SK-N-SH (cell line): ENCODE data around the gene ADAM30. TPM values are rescaled to one million over a fixed set of nuclear protein-coding genes. Genes with fewer than 3 reads are reported as not detected.

Experiments
- CTCF ChIA-PET: fragments of 300-600, 350-600 bp; formaldehyde crosslinking; extraction: SDS; loops from one replicate; lab custom pipeline; 2021; lab: Yijun Ruan, JAX
- POLR2A ChIA-PET: fragments of 350-600 bp; sonication (Branson Sonifier 250); formaldehyde crosslinking; extraction: SDS; loops from one replicate; lab custom pipeline; 2020; ENCODE audit warnings: antibody characterized with exemption, inconsistent platforms; lab: Yijun Ruan, JAX
- DNase-seq: peaks from one replicate; pipeline ENCODE4 v3.0.0; 2012
- H2AFZ ChIP-seq: fragments of 200-600 bp; sonication (generic); 2 replicates; pipeline ENCODE4 v1.8.1; 2016; ENCODE audit warnings: antibody characterized with exemption, mild to moderate bottlenecking, low read depth
- H3F3A ChIP-seq: fragments of 200-600 bp; sonication (generic); replicated peaks from 2 replicates; pipeline ENCODE3; 2016; ENCODE audit warnings: antibody characterized with exemption, mild to moderate bottlenecking; ENCODE audit not compliant: insufficient read depth
- H3K27ac ChIP-seq, 2 experiments: fragments of 200-500 bp in 1 of 2; fragments of 200-600 bp in 1 of 2; sonication (Bioruptor generic) in 1 of 2; sonication (generic), shearing (Covaris generic) in 1 of 2; 2 replicates each; pipeline versions ENCODE4 v1.5.1 to v1.6.1; 2014 to 2016; ENCODE audit warnings: low read depth in 2 of 2, inconsistent platforms in 1 of 2, low read length in 1 of 2, mild to moderate bottlenecking in 1 of 2, mixed read lengths in 1 of 2
- H3K27me3 ChIP-seq: fragments of 200-600 bp; sonication (generic), shearing (Covaris generic); 2 replicates; pipeline ENCODE4 v1.6.1; 2016; ENCODE audit warnings: mixed run types; ENCODE audit not compliant: insufficient read depth
- H3K36me3 ChIP-seq, 2 experiments: fragments of 200-500 bp in 1 of 2; fragments of 200-600 bp in 1 of 2; sonication (Bioruptor generic) in 1 of 2; sonication (generic) in 1 of 2; replicated peaks in 1 of 2; 2 replicates each; pipeline versions ENCODE3 to v1.5.1; 2014 to 2016; ENCODE audit warnings: low read length in 1 of 2, mild to moderate bottlenecking in 1 of 2; ENCODE audit not compliant: insufficient read depth in 2 of 2, control insufficient read depth in 1 of 2
- H3K4me1 ChIP-seq, 2 experiments: fragments of 200-500 bp in 1 of 2; fragments of 200-600 bp in 1 of 2; sonication (Bioruptor generic) in 1 of 2; sonication (generic), shearing (Covaris generic) in 1 of 2; 2 replicates each; pipeline versions ENCODE4 v1.5.1 to v1.6.1; 2014 to 2016; ENCODE audit warnings: low read depth in 1 of 2, low read length in 1 of 2, mixed run types in 1 of 2; ENCODE audit not compliant: insufficient read depth in 2 of 2, control insufficient read depth in 1 of 2
- H3K4me2 ChIP-seq: fragments of 200-600 bp; sonication (generic), shearing (Covaris generic); 2 replicates; pipeline ENCODE4 v1.6.1; 2017; ENCODE audit warnings: mixed run types
- H3K4me3 ChIP-seq, 2 experiments: fragments of 200-500 bp in 1 of 2; fragments of 200-600 bp in 1 of 2; sonication (Bioruptor generic) in 1 of 2; sonication (generic), shearing (Covaris generic) in 1 of 2; 2 replicates each; pipeline versions ENCODE4 v1.5.1 to v1.8.1; 2014 to 2016; ENCODE audit warnings: low read depth in 2 of 2, inconsistent platforms in 1 of 2, low read length in 1 of 2, mild to moderate bottlenecking in 1 of 2, mixed read lengths in 1 of 2, moderate library complexity in 1 of 2
- H3K79me2 ChIP-seq: fragments of 200-600 bp; sonication (generic); 2 replicates; pipeline ENCODE4 v1.8.1; 2017; ENCODE audit warnings: mild to moderate bottlenecking; ENCODE audit not compliant: insufficient read depth
- H3K9ac ChIP-seq: fragments of 200-600 bp; sonication (generic); 2 replicates; pipeline ENCODE4 v1.6.1; 2017; ENCODE audit warnings: mixed run types
- H3K9me2 ChIP-seq: fragments of 200-600 bp; sonication (generic); 2 replicates; pipeline ENCODE4 v1.6.1; 2017; ENCODE audit warnings: mixed run types
- H3K9me3 ChIP-seq: fragments of 200-600 bp; sonication (generic); 2 replicates; pipeline ENCODE4 v1.6.1; 2017; ENCODE audit warnings: mixed run types, mild to moderate bottlenecking, moderate library complexity
- H4K20me1 ChIP-seq: fragments of 200-600 bp; sonication (generic); 2 replicates; pipeline ENCODE4 v1.6.1; 2017; ENCODE audit warnings: mild to moderate bottlenecking, mixed run types; ENCODE audit not compliant: insufficient read depth
- CTCF ChIP-seq: fragments of 200-600 bp; sonication (generic); IDR thresholded peaks from 2 replicates; pipeline ENCODE4 v1.6.1; 2017; ENCODE audit warnings: antibody characterized with exemption, mild to moderate bottlenecking, moderate library complexity
- ELF1 ChIP-seq: IDR thresholded peaks from 2 replicates; pipeline ENCODE4 v1.4.0; 2012
- EP300 ChIP-seq, 2 experiments: IDR thresholded peaks; 2 replicates each; pipeline versions ENCODE4 v1.4.0 to v1.6.1; 2012; ENCODE audit warnings: borderline replicate concordance in 1 of 2, low read depth in 1 of 2, low read length in 1 of 2
- FOSL2 ChIP-seq: IDR thresholded peaks from 2 replicates; pipeline ENCODE4 v1.4.0; 2012; ENCODE audit warnings: low read depth, mild to moderate bottlenecking, moderate library complexity, borderline replicate concordance
- GATA2 ChIP-seq: sonication (generic); formaldehyde crosslinking; IDR thresholded peaks from 2 replicates; pipeline ENCODE4 v1.5.0; 2020; ENCODE audit warnings: mild to moderate bottlenecking, missing genetic modification reagents
- JUND ChIP-seq: IDR thresholded peaks from 2 replicates; pipeline ENCODE4 v1.4.0; 2012
- PBX3 ChIP-seq: IDR thresholded peaks from 2 replicates; pipeline ENCODE4; 2012
- POLR2AphosphoS5 ChIP-seq: IDR thresholded peaks from 2 replicates; pipeline ENCODE4 v1.6.1; 2012; ENCODE audit warnings: low read depth, low read length
- RCOR1 ChIP-seq: fragments of 150-350 bp; IDR thresholded peaks from 2 replicates; pipeline ENCODE4 v1.6.1; 2017; ENCODE audit warnings: antibody characterized with exemption, low read length
- REST ChIP-seq: IDR thresholded peaks from 2 replicates; pipeline ENCODE4 v1.6.1; 2012; ENCODE audit warnings: mild to moderate bottlenecking, low read depth, low read length, moderate library complexity
- SIN3A ChIP-seq: IDR thresholded peaks from 2 replicates; pipeline ENCODE4 v1.6.1; 2012; ENCODE audit warnings: low read depth, mild to moderate bottlenecking, low read length, moderate library complexity, borderline replicate concordance
- TAF1 ChIP-seq: IDR thresholded peaks from 2 replicates; pipeline ENCODE4 v1.6.1; 2012; ENCODE audit warnings: low read depth, mild to moderate bottlenecking, low read length, moderate library complexity, borderline replicate concordance
- TEAD4 ChIP-seq: IDR thresholded peaks from 2 replicates; pipeline ENCODE4 v1.4.0; 2012; ENCODE audit warnings: mild to moderate bottlenecking, borderline replicate concordance; ENCODE audit not compliant: insufficient read depth
- YY1 ChIP-seq: IDR thresholded peaks from 2 replicates; pipeline ENCODE4 v1.4.0; 2012; ENCODE audit warnings: low read depth, mild to moderate bottlenecking
- ZBTB33 ChIP-seq: IDR thresholded peaks from 2 replicates; pipeline ENCODE4 v1.4.0; 2012; ENCODE audit warnings: low read depth, borderline replicate concordance
- polyA plus RNA-seq, 3 experiments: library from polyadenylated mRNA; depleted of rRNA; stranded (reverse); fragments of >200 nt; gene quantifications; 2 replicates each; pipeline ENCODE4 v1.2.3, GENCODE V29; 2012

Gene ADAM30
- polyA plus RNA-seq, 1 of the 3 experiments (the other 2 are of a cell fraction): not detected

- TF ChIP-seq CTCF: no peak
- TF ChIP-seq YY1: no peak
- TF ChIP-seq SIN3A: no peak
- no peak for TF ChIP-seq EP300 (IDR thresholded peaks at IDR 0.05; ENCODE audit: borderline replicate concordance in 1 of 2, low read depth in 1 of 2, low read length in 1 of 2)
- no peak for TF ChIP-seq TAF1
- TF ChIP-seq ELF1: no peak
- no peak for TF ChIP-seq RCOR1
- no peak for TF ChIP-seq REST
Observed at GRCh38 chr1:119879510-119880434, 16.5 kb downstream of the ADAM30 start (continued).

- Histone ChIP-seq H2AFZ (no peak overlapping the region), H3K9me3 (no peaks in the 10 kb centered on the region), H4K20me1 (no peaks in the 10 kb centered on the region), H3K79me2 (no peaks in the 10 kb centered on the region), H3K4me2 (no peak overlapping the region), H3F3A (peaks cover 7% of the 10 kb centered on the region), H3K9ac (no peak overlapping the region), H3K4me3 (no peak overlapping the region), H3K27me3 (no peaks in the 10 kb centered on the region), H3K9me2 (no peaks in the 10 kb centered on the region), H3K4me1 (peaks cover 7 to 9% of the 10 kb centered on the region in 2 experiments; a peak in 2 of 4 replicates), H3K36me3 (no peaks in the 10 kb centered on the region), H3K27ac (no peak overlapping the region)
- DNase-seq: no peak
- POLR2A ChIA-PET: no interaction called here
- TF ChIP-seq FOSL2 (no peak), TEAD4 (no peak), POLR2AphosphoS5 (no peak), GATA2 (CRISPR knock-in tag) (no peak), REST (no peak), JUND (no peak), ZBTB33 (no peak), PBX3 (no peak)
- CTCF ChIA-PET: interaction anchor here (0.8 to 1.4 kb wide), 4 partner anchors 8 to 134 kb away, joined by 3 to 7 read pairs (median 4); no protein-coding TSS in a partner anchor
Observed at GRCh38 chr1:119878171-119878570, 18.1 kb downstream of the ADAM30 start.
